LNCAP (cell line): ENCODE results near the gene SSH2.

ENCODE experiments used
- TF ChIP-seq, protein P1 (sequence below): fragments of 450-650 bp; IDR thresholded peaks from 2 replicates; pipeline ENCODE4 v1.5.1; 2017; ENCODE audit warnings: mild to moderate bottlenecking

The SSH2 gene

GRCh38 chr17:29579866-29580771 lies 349.9 kb downstream of the SSH2 start:
- TF ChIP-seq, protein P1, sequence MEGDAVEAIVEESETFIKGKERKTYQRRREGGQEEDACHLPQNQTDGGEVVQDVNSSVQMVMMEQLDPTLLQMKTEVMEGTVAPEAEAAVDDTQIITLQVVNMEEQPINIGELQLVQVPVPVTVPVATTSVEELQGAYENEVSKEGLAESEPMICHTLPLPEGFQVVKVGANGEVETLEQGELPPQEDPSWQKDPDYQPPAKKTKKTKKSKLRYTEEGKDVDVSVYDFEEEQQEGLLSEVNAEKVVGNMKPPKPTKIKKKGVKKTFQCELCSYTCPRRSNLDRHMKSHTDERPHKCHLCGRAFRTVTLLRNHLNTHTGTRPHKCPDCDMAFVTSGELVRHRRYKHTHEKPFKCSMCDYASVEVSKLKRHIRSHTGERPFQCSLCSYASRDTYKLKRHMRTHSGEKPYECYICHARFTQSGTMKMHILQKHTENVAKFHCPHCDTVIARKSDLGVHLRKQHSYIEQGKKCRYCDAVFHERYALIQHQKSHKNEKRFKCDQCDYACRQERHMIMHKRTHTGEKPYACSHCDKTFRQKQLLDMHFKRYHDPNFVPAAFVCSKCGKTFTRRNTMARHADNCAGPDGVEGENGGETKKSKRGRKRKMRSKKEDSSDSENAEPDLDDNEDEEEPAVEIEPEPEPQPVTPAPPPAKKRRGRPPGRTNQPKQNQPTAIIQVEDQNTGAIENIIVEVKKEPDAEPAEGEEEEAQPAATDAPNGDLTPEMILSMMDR, result peak; percentile 90

DNA sequence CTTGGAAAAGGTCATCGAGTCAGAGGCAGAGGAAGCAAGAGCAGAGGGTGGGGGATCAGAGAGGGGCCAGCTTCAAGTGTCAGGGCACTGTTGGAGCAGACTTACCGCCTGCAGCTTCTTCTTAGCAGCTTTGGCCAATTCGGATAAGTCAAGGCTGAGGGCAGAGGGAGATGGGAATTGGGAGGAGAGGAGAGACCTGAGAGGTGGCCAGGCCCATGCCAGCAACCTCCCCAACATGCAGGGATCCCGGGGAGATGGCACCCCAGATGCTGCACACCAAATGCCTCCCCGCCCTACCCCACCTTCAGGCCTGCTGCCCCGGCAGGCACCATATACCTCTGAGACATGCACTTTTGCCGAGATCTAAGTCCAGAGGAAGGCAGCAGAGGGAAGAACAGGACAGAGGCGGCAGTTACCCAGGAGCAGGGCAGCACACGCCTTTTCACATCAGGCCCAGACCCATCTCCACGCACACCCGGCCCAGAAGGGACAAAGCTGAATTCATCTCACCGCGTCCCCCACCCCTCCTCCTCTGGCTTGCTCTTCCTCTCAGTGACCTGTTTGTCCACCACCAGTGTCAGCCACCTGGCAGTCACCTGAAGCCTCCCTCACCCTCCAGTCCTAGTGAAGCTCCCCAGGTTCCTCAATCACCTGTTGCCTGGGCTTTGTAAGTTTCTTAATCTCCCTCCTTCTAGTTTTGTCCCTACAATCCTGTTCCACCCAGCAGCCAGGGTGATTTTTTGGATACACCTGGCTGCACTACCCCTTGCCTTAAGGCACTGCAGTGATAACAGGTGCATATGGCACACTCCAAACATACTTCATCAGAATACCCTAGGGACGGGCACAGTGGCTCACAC lies 351.2 kb downstream of the SSH2 start:
- TF ChIP-seq, protein P1, result no peak

GRCh38 chr17:29577385-29578211 lies 352.4 kb downstream of the SSH2 start:
- TF ChIP-seq, protein P1, result no peak

- TF ChIP-seq, protein P1, result no peak
These were observed 353.0 kb downstream of the SSH2 start for GRCh38 chr17:29577001-29577370.

DNA sequence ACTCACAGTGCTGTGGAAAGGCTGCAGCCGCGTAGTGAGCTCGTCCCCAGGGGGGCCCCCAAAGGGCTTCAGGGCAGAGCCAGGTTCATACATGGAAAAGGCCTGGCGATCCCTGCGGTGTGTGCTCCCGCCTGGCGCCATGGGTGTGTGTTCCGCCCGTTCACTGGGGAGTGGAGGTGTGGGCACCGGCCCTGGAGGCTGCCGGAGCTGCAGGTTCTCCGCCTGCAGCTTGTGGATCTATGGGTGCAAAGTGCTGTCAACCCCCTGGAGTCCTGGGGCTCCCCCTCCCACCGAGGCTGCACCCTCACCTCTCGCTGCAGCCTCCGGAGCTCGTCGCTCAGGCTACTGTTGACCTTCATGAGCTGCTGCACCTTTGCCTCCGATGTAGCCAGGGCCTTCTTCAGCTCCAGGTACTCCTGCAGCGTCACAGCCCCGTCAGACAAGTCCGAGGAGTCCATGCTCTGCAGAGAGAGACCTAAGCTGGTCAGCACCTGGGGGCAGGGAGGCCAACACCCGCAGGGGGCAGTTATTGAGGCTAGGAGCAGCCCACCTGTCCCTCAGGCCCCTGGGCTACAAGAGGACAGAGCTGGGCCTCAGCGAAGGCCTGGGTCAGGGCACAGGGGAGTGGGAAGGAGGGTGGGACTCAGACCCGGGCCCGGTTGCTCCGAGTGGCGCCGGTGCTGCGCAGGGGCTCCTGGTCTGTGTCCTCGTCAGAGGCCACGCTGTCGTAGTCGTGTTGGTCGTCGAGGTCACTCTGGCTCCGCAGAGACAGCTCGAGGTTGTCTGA lies 353.6 kb downstream of the SSH2 start:
- TF ChIP-seq, protein P1, result no peak
